Globus pallidus (tissue), 1 donor: ENCODE measurements around the gene TFEB.
A peak's percentile ranks its signal among the peaks of the same experiment; 100 is the strongest.

ENCODE experiments used
- DNase-seq: peaks from one replicate; pipeline ENCODE4 v3.0.0-alpha.2; 2015; ENCODE audit warnings: low spot score

TFEB gene

GRCh38 chr6:41736800-41737555 lies 1.6 kb upstream of the TFEB start:
- no peak for DNase-seq

DNA sequence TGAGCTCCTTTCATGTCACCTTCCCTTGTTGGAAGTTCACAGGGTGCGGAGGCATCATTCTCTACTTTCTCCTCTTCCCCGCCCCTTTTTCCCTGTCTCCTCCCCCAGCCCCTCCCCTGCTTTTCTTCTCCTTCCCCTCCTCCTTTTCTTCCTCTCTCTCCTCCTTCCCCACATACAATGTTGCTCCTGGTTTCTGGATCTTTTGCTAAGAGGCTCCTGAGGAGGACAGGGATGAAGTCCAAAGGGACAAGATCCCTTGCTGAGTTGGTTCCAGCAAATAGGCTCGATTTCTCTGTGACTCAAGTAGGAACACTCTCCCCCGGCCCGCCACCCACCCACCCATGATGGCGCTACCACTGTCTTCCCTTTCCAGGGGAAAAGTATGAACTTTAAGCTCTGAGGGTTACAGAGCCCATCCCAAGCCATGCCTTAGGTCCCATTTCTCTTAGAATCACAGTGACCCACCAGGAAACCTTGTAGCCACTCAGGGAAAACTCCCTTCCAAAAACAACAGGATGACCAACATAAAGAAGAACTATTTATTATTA lies 852 bp upstream of the TFEB start:
- no peak for DNase-seq

- DNase-seq, result peak; percentile 96
These were observed 562 bp downstream of the TFEB start for GRCh38 chr6:41734666-41735426.

DNA sequence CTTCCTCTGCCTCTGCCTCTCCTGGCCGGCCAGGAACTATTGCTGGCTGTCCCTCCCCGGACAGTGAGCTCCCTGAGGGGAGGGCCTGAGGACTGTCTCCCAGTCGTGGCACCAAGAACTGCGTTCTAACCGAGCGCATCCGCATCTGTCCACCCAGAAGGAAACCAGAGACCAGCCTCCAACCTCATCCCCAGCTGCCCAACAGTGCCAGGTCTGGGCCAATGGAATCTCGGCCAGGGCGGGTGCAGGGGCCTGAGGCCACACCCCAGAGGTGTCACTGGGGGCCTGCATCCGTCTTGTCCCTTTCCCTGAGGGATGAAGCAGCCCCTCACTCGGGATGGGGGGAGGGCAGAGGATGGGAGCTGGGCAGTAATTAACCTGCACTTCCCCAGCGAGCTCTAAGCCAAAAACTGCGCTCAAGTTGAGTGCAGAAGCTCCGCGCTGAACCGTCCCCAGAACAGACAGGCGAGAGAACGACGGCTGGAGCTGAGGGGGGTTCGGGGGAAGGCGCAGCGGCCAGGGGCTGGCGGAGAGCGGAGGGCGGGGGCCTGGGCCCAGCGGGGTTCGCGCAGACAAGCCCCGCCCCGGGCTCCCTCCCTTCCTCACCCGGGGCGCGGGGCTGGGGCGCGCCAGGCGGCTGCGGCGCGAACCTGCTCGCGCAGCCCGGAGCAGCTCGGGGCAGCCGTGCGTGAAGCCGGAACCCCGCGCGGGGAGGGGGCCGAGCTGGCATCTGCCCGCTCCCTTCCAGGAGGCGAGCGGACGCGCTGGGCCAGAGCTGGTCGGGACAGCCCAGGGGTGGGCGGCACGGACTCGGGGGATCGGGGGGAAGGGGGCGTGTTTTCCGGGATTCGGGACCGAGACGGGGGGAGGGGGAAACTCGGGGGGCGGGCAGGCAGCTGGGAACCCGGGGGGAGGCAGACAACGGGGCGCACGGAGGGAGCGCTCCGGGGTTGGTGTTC lies 1.4 kb downstream of the TFEB start:
- DNase-seq, result peak; percentile 95

DNA sequence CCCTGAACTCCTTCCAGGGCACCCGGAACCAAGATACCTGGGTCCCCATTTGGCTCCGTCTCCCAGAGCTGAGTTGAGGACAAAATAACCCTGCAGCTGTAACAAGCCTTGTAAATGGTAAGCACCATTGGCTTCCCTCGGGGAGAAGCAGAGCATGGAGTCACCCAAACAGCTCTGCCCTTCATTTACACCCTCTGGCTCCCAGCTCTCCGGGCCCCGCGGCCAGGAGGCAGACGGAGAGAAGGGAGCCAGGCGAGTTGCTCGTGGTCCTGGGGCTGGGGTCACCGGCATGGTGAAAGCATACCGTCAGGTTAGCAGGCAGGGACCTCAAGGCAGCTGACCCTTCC lies 2.1 kb downstream of the TFEB start:
- peak; percentile 52 for DNase-seq

GRCh38 chr6:41732591-41733359 lies 2.6 kb downstream of the TFEB start:
- peak; percentile 53 for DNase-seq

- DNase-seq, result no peak
These were observed 3.3 kb downstream of the TFEB start for GRCh38 chr6:41732149-41732548.

DNA sequence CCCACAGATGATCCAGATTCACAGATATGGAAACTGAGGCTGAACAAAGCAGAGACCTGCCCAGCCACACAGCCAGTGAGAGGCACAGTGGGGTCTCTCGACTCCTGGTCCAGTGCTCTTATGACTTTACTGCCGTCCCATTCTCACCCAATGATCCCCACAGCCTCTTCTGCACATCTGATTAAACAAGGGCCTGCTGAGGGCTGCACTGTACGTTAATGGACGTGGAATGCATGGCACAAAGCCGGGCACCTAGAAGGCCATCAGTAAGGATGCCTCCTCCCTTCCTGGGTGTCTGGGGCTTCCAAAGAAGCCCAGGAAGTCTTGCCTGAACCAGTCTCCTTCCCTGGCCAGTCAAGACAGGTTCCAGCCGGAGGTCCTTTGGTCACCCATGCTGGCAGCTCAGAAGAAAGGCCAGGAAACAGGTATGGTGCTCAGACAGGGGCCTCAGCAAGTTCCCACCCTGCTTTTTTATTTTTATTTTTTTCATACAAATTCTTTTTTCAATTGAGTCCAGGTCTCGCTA lies 3.8 kb downstream of the TFEB start:
- peak; percentile 16 for DNase-seq

- peak; percentile 55 for DNase-seq
These were observed 4.6 kb downstream of the TFEB start for GRCh38 chr6:41730531-41731436.

- DNase-seq, result peak; percentile 5
These were observed 5.8 kb downstream of the TFEB start for GRCh38 chr6:41729624-41730023.

DNA sequence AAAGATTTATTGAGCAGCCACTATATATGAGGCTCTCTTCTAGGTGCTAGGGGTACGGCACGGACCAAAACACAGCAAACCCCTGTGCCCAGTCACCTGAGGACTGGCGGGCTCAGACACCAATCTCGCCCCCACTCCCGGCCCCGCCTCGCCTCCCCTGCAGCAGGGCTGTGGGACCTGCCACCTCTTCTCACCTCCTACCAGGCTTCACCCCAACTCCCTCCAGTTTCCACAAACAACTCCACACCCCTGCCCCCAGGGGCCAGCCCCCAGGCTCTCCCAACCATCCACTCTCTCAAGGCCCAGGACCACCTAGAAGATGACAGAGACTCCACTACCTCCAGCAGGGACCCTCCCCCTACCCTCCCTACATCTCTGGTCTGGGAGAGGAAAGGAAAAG lies 6.5 kb downstream of the TFEB start:
- DNase-seq, result peak; percentile 3

- peak; percentile 65 for DNase-seq
These were observed 7.1 kb downstream of the TFEB start for GRCh38 chr6:41728073-41728936.

DNA sequence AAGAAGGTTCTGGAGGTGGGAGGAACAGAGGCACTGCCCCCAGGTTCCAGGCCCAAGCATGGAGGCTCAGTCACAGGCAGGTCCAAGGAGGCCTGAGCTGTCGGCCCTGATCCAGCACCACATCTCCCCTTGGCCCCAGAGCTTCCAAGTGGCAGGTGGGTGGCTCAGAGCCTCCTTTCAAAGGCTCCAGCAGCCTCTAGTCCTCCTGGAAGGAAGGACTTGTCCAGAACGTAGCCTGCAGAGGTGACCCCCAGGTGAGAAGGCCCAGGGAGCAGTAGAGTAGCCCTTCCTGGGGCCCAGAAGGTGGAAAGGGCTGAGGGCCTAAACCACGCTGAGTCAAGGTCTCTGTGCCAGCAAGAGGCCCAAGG lies 7.7 kb downstream of the TFEB start:
- DNase-seq, result peak; percentile 1

DNA sequence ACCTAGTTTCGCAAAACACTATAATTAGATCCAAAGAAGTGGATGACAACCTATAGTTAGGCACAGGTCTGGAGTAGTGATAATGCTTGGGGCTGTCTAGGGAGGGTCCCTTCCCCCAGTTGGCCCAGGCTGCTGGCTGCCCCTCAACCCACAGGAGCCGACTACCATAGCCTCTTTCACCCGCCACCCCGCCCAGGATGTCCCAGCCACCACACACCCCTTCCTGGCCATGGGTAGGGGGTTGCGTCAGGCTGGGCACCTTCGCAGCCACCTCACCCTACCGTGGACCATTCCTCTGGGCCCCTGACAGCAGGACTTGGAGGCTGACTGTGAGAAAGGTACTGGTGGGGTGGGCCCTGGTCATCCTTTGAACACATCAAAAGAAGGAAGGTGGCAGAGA lies 8.5 kb downstream of the TFEB start:
- DNase-seq, result no peak

- DNase-seq, result peak; percentile 10
These were observed 10.6 kb downstream of the TFEB start for GRCh38 chr6:41724586-41725501.

DNA sequence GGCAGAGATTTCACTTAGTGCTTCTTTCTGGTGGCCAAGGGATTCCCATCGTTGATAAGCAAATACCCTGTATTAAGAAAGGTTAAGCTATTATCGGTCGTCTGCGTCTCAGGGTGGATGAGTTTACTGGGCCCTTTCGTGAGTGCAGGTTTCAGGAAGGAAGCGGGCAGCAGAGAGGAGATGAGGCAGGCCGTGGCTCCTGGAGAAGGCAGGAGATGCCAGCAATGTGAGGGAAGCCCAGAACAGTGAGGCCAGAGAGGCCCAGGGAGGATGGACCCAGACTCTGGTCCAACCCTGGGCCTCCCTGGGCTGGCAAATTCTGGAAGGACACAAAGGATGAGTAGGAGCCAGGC lies 11.2 kb downstream of the TFEB start:
- DNase-seq, result peak; percentile 7

GRCh38 chr6:41723530-41724227 lies 11.7 kb downstream of the TFEB start:
- DNase-seq, result peak; percentile 66
